ENCODE data around the gene TAX1BP3.
A peak's percentile ranks its signal among the peaks of the same experiment; 100 is the strongest.

The TAX1BP3 gene

DNA sequence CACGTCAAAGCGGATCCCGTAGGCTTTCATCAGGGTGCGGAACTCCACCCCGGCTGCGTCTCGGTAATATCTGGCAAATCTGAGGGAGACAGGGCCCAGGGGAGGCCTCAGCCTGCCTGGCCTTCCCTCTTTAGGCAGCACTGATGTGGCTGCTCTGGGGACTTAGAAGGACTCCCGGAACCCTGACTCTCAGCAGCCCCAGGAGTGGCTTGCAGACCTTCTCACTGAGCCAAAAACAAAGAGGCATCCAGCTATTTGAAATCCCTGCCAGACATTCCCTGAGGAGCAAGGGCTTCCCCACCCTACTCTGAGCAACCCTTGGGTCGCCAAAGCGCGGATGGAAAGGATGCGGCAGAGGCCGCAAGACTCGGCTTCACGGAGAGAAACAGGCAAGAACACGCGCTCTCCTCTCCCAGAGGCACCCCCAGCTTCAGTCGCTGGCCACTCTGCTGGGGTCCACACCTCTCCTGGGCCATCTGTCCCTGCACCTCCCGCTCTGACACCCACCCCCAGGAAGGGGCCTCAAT lies 19.7 kb upstream of the TAX1BP3 start:
- DNase-seq, result no peak

DNA sequence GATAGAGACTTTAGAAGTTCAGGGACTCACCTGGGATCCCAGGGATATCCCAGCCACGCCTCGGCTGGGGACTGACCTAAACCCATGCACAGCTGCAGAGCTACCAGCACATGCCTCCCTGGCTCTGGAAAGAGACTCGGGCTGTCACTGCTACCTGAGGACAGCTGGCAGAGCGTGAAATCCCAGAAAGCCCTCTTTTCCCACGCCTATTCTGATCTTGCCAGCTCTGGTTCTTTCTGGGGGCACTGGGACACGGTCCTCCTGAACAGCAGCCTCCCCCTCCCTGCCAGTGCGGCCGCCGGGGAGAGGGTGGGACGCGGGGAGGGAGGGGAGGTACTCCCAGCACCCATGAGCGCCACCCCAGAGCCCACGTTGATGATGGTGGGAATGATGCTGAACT lies 16.8 kb upstream of the TAX1BP3 start:
- DNase-seq, result no peak

DNA sequence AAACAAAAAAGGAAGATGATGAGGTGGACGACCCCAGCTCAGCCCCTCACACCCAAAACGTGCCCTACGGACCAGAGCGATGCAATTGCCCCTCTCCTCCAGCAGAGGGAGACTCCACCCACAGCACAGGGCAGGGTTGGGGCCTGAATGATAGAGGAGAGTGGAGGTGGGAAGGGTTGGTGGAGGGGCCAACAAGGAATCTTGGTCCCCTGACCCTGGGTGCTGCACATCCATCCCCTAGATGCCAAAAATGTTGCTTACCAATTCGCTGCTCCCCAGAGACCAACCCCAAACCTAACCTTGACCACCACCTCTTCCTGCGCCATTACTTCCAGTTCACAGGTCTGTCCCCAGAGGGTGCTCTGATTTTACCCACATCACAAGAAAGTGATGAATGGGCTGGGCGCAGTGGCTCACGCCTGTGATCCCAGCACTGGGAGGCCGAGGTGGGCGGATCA lies 14.7 kb upstream of the TAX1BP3 start:
- DNase-seq, result peak; percentile 51

DNA sequence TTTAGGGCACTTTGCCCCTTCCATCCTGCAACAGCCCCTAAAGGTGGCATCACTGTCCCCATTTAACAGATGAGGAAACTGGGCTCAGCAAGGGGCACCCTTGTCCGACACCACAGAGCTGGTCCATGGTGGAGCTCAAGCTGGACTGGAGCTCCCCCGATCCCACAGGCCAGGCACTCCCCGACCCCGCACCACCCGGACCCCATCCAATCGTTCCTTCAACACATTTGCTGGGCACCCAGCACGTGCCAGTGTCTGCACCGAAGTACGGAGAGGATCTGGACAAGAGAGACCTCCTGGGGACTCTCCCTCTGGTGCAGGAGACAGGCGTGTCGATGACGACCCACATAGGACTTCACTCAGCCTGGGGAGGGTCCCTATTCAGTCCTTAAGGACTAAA lies 13.7 kb upstream of the TAX1BP3 start:
- no peak for DNase-seq

DNA sequence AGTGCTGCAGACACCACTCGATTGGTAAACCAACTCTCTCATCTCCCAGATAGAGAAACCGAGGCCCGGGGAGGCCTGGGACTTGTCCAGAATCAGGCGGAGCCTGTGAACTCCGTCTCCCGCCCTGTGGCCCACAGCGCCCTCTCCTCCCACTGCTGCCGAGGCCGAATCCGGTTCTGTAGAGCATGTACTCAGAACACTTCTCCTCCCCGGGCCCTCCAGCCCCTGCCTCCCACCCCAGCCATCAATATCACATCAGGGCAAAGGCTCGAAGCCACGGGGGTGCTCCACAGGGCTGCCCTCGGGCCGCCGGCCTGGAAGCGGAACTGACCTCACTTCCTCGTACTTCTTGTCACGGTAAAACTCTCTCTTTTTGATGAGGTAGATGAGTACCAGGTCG lies 13.2 kb upstream of the TAX1BP3 start:
- no peak for DNase-seq

DNA sequence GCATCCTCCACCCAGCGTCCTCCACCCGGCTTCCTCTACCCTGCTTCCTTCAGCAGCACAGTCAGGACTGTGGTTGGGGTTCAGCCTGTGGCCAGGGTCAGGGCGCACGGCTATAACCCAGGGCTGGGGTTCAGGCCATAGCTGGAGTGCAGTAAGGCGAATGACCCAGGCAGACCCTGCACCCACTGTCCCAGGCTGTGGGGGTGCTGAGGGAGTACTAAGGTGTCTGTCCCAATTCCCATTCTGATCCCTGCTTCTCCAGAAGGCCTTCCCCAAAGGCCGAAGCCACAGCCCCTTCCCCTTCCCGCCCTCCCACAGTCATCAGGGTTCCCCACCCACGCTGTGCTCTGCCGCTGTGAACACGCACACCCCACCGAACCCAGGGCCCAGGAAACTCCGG lies 12.7 kb upstream of the TAX1BP3 start:
- DNase-seq, result no peak

DNA sequence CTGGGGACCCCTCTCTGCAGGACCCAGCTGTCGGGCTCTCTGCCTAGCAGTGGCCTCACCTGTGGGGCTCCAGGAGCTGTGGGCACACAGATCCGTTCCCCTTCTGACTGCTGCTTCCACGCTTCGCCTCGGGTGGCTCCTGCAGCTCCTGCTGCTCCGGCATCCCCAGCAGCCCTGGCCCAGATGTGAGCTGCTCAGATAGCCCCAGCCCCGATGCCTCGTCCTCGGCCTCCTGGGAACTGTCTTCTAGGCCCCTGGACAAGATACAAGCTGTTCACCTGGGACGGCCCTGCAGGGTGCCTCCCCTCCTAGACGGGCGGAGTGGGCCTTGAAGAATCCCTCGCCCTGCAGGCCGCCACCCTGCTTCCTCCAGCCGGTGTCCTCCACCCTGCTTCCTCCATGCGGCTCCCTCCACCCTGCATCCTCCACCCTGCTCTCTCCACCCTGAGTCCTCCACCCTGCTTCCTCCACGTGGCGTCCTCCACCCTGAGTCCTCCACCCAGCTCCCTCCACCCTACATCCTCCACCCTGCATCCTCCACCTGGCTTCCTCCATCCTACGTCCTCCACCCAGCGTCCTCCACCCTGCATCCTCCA lies 11.3 kb upstream of the TAX1BP3 start:
- DNase-seq, result no peak

DNA sequence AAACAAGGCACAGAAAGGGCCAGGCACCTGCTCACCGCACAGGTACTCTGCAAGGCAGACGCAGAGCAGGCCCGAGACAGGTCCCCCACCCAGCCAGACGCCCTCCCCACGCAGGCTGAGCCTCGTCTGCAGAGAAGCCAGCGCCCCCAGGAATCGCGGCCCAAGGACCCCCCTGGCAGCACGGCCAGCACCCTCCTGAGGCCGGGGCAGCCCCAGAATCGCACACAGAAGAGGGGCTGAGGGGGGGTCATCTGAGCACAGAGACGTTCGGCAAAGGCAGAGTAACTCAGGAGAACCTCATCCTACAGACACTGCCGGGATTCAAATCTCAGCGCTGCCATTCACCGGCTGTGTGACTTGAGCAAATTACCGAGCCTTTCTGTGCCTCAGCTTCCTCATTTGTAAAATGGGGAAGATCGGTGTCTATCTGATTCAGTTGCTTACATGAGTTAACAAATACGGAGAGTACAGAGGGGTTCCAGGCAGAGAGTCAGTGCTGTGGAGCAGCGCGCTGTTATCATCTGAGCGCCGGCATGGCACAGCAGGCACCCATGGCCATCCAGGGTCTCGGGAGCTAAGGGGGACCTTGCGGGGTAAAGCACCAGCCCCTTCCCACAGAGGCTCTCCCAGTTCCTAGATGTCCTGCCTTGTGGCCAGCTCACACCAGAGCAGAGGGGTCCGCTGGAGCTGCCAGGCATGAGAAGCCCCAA lies 10.6 kb upstream of the TAX1BP3 start:
- DNase-seq, result no peak

DNA sequence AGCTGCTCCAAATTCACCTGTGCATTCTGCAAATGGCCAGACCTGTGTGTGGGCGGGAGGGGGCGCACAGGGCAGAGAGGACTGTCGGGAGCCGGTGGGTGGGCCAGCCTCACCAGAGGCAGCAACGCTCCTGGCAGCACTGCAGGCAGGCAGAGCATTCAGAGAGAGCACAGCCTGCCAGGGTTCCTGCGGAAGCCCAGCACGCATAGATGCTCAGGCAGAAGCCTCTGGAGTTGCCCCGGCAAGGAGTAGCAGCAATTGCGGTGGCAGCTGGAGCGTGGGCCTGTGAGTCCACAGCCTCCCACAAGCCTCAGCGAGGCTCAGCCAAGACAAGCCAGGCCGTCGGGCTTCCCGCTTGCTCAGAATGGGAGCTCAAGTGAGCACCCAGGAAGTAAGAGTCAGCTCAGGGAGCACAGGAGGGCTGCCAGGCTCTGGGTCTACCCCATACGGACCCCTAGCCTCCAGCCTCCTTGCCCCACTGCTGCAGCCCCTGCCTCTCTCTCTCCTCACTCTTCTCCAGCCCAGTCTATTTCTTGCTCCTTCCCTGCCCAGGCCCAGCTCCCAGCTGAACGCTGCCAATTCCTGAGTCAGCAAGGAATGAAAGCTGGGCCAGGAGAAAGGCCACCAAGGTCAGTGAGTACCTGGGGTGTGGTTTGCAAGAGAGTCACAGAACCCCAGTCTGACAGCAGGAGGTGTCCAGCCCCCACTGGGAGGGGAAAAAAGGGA lies 9.9 kb upstream of the TAX1BP3 start:
- no peak for DNase-seq

DNA sequence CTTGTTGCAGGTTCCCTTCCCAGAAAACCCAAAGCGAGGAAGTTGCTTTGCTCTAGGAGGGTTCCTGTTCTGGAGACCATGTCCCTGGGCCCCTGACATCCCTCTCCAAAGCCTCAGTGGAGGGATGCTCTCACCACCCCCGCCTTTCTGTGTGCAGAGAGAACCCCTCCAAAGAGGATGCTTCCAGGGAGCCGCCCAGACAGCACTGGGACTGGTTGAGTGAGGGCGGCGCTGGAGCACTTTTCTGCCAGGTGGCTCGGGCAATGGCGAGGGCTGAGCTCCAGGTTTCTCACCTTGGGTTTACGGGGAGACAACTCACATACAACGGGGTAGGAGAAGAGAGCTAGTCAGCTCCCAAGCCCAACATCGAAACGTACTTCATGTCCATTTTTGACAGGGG lies 7.5 kb upstream of the TAX1BP3 start:
- no peak for DNase-seq

DNA sequence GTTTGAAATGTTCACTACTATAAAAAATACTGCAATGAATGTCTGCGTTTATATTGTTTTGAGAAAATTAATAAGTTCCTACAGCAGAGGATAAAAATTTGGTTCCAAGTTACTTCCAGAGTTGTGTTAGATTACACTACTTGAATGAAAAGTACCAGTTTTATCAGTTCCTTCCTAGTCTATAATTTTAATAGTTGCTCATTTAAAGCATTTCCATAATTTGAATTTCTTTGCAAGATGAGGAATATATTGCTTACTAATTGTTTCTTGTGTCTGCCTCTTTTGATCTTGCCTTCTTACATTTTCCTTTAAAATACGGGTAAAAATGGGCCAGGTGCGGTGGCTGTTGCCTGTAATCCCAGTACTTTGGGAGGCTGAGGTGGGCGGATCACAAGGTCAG lies 4.2 kb upstream of the TAX1BP3 start:
- no peak for DNase-seq

DNA sequence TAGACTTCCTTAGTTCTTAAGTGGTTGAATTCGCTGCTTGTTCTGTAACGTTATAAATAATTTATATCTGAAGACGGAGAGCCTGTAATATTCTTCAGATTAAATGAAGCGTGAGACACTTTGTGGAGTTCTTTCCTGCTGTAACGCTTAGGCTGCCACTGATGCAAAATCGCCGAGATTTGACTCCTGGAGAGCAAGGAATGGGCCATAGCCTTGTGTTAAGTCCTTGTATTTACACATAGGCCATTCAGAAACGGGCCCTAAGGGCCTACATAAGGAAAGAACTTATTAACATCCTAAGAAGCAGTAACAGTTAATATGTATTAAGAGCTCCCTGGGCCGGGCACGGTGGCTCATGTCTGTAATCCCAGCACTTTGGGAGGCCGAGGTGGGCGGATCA lies 1.2 kb upstream of the TAX1BP3 start:
- DNase-seq, result no peak

DNA sequence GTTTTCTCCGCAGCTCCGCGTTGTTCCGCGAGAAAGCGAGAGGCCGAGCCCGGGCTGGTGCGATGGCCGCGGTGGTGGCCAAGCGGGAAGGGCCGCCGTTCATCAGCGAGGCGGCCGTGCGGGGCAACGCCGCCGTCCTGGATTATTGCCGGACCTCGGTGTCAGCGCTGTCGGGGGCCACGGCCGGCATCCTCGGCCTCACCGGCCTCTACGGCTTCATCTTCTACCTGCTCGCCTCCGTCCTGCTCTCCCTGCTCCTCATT lies 638 bp upstream of the TAX1BP3 start:
- no peak for DNase-seq

DNA sequence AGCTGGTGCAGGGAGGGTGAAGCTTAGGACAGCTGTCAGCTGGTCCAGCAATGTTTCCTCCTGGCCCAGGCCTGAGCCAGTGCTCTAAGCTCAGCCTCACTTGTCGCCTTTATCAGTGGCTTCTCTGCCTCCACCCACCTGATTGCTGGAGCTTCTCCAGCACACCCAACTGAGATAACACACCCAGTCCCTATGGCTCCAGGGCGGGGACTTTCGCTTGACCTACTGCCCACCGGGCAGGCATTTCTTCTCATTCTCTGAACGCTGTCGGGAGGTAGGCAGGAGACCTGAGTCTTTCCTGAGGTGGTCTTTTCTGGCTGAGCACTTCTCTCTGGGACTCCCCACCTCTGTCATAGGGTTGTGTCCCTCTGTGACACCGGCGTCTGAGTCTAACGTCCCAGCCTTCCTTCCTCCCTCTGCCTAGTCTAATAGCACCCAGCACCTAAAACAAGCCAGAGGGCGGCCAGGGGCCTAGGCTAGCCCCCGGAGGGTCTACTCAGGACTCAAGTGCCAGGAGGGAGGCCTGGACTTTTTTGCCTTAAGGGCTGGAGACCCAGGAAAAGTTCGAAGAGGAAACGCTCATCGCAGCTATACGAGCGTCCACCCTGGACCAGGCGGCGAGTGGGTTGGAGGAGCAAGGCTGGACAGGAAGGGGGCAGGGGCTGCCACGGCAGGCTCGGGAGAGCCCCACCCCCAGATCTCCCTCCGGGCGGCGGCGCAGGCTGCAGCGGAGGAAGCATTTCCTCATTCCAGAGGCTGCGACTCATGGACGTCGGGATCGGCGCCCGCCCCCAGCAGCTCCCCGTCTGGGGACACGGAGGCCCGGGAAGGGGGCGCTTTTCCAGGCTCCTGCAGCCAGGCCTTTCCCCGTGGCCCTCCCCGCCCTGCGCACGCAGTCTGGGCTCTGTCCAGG lies 756 bp downstream of the TAX1BP3 start:
- DNase-seq, result no peak

DNA sequence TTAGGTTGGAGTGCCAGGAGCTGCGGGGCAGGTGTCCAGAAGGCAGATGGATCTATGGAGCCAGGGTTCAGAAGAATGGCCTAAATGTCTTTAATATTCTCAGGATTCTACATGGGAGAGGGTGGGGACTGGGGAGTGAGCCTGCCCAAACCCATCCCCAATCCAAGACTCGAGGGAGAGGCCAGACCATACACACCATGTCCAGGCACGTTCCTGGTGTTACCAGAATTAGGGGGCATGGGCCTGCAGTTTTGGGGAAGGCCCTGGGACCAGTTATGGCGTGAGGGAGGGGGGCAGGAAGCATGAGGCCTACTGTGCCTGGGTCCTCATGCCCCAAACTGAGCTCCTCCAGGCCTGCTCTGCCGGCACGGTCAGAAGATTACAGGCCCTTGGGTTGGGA lies 1.9 kb downstream of the TAX1BP3 start:
- DNase-seq, result no peak

DNA sequence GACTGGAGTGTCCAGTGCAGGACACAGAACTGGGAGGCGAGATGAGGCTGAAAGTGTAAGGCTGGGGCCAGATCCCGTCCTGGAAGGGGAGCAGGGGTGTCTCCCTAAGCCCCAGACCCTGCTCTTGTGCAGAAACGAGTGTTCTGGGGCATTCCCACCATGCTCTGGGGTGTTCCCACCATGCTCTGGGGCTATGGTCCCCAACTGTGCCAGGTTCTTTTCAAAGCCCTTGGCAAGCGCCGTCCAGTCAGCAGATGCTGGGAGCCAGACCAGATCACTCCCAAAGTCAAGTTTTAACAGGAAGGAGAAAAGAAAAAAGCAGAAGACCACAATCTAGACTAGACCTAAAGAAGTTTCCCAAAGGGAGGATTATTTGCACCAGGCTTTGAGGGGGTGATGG lies 2.5 kb downstream of the TAX1BP3 start:
- no peak for DNase-seq

DNA sequence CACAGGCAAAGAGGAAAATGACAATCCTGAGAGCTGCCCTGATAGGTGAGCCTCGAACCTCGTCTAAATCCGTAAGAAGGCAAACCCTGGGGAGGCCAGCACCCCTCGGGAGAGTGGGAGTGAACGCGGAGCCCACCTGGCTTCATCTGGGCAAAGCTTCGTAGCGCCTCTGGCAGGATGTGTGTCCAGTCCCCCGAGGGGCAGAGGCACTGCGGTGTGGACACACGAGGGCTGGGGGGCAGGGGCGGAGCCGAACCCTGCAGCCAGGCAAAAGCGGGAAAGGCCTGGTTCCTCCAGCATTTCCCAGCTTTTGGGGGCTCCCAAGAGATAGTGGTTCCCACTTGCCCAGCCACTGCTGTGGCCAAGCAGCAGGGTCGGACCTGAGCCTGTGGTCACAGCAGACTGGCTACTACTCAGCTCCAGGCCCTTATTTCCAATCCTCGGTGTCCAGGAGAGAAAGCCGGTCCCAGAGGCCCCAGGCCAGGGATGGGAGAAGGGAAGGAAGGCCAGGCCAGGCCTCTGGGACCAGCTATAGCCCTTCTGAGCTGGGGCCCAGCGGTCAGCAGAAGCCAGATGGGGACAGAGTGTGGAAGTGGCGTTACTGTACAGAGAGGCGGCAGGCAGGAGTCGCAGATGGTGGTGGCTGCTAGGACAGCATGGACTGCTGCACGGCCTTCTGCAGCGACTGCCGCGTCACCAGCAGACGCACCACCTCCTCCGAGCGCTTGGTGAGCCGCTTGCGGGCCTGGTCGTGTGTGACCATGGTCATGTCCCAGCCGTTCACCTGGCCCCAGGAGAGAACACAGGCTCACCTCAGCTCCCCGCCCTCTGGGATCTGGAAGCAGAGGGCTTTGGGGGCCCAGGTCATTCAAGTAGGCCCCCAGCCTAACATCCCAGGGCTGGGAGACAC lies 5.0 kb downstream of the TAX1BP3 start:
- DNase-seq, result no peak

DNA sequence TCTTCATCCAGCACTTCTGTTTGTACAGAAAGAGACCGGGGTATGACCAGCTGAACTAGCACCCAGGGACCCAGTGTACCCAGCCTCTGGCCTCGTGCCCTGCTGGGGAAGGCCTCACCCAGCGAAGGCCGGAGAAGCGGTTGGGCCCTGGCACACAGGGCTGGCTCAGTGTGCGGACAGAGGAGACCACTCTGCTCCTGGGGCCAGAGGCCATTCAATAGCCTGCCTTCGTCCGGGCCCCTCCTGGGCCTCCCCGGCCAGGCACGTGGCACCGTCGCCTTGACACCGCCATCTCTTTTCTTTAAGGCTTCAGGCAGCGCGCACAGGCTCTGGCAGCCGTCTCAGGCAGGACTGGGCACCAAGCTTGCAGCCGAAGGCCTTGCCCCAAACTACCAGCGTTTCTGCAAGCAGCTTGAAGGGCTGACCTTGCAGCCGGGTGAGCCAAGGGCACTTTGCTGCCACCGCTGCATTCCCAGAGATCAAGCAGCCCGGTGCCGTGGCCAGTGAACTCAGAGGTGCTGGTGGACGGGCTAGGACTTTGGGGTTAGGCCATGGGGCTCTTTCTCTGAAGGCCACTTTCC lies 8.0 kb downstream of the TAX1BP3 start:
- DNase-seq, result no peak

DNA sequence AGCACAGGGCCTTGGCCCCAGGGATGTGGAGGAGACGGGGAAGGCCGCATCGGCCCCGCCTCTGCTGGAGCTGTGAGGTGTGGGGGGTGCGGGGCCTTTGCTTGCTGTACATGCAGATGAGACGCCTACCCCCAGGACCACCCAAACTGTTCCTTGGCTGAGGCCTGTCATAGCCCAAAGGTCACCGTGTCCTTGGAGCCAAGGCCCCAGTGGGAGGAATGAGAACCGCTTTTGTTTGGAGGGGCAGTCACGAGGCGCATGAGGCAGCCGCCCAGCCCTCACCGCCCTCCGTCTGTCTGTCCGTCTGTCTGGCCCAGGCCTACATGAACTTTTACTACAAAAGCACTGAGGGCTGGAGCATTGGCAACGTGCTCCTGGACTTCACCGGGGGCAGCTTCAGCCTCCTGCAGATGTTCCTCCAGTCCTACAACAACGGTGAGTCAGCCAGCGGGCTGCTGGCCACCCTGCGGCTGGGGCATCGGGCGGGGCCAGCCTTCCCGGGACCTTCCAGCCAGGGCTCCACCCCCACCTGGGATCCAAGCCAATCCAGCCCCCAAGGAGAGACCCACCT lies 8.8 kb downstream of the TAX1BP3 start:
- no peak for DNase-seq

DNA sequence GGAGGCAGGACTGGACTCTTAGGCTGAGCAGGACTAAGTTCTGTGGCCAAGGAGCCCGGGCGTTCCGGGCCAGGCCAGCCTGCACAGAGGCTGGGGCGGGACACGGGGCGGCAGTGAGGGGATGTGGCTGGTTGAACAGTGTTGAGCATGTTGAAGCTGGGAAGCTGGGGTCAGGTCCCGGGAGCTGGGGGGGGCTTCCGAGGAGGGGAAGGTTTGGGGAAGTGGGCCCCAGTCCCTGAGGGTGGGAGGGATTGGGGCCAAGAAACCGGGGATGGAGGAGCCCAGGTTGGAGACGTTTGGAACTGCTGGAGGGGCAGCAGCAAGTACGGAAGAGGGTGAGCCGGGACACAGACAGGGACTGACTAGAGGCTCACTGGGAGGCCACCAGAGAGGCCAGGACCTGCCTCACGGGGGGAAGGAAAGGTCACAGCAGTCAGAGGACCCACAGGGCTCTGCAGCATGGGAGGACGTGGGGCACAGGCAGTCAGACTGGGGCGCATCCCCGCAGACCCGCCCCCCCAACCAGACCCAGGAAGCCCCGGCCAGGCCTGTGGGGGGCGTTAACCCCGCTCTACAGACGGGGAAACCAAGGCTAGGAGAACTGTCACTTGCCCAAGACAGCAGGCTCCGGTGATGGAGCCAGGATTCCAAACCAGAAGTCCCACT lies 9.5 kb downstream of the TAX1BP3 start:
- DNase-seq, result no peak
